ENCODE results near the gene MRPL21.

GRCh38 chr11:68848429-68848828, 55.2 kb downstream of the MRPL21 start:
- TF ChIP-seq CTCF (IDR thresholded peaks at IDR 0.05) (no peak), POLR2AphosphoS5 (IDR thresholded peaks at IDR 0.05) (no peak), EP300 (IDR thresholded peaks at IDR 0.05; ENCODE audit: low read depth) (no peak), POLR2A (IDR thresholded peaks at IDR 0.05) (no peak)
